BJ (cell line): Measurements from ENCODE around the gene TIAM2. TPM values are rescaled to one million over a fixed set of nuclear protein-coding genes. Genes with fewer than 3 reads are reported as not detected.

Experiments
- CTCF ChIA-PET: fragments of 350-600 bp; formaldehyde crosslinking; extraction: SDS; loops from one replicate; lab custom pipeline; 2021; ENCODE audit warnings: antibody characterized with exemption, inconsistent platforms; lab: Yijun Ruan, JAX
- POLR2A ChIA-PET: fragments of 300-600 bp; sonication (Branson Sonifier 250); formaldehyde crosslinking; extraction: SDS; loops from one replicate; lab custom pipeline; 2021; ENCODE audit warnings: antibody characterized with exemption; lab: Charles Lee
- DNase-seq: peaks from one replicate; pipeline ENCODE4 v3.0.0-alpha.2; 2011; ENCODE audit warnings: low read depth
- H3K27me3 ChIP-seq: 2 replicates; pipeline ENCODE4 v1.6.0; 2011; ENCODE audit warnings: low read length; ENCODE audit not compliant: control insufficient read depth, insufficient read depth
- H3K36me3 ChIP-seq: 2 replicates; pipeline ENCODE4 v1.5.1; 2011; ENCODE audit warnings: low read length; ENCODE audit not compliant: control insufficient read depth, insufficient read depth
- H3K4me3 ChIP-seq: 2 replicates; pipeline ENCODE4 v1.5.1; 2011; ENCODE audit warnings: low read depth, mild to moderate bottlenecking, control low read depth, low read length
- polyA plus RNA-seq: library from polyadenylated mRNA; depleted of rRNA; stranded (reverse); fragments of >200 nt; gene quantifications from 2 replicates; pipeline ENCODE4 v1.2.3, GENCODE V29; 2011
- TF ChIP-seq, protein P1 (sequence below): IDR thresholded peaks from 2 replicates; pipeline ENCODE4 v1.5.1; 2011; ENCODE audit warnings: low read depth, mild to moderate bottlenecking, control low read depth, inconsistent platforms, low read length, moderate library complexity; ENCODE audit not compliant: insufficient read depth

The TIAM2 gene
- polyA plus RNA-seq, 1 experiment: 4.6 TPM

GRCh38 chr6:155125906-155126305 is 130.8 kb downstream of the TIAM2 start:
- TF ChIP-seq, protein P1, sequence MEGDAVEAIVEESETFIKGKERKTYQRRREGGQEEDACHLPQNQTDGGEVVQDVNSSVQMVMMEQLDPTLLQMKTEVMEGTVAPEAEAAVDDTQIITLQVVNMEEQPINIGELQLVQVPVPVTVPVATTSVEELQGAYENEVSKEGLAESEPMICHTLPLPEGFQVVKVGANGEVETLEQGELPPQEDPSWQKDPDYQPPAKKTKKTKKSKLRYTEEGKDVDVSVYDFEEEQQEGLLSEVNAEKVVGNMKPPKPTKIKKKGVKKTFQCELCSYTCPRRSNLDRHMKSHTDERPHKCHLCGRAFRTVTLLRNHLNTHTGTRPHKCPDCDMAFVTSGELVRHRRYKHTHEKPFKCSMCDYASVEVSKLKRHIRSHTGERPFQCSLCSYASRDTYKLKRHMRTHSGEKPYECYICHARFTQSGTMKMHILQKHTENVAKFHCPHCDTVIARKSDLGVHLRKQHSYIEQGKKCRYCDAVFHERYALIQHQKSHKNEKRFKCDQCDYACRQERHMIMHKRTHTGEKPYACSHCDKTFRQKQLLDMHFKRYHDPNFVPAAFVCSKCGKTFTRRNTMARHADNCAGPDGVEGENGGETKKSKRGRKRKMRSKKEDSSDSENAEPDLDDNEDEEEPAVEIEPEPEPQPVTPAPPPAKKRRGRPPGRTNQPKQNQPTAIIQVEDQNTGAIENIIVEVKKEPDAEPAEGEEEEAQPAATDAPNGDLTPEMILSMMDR: no peak
- CTCF ChIA-PET: interaction anchor here (1.6 kb wide), 1 partner anchor 194 kb away, joined by 3 read pairs; no protein-coding TSS in a partner anchor
- H3K36me3 ChIP-seq: no peaks in the 10 kb centered on the region; the same call in 1 of the 2 replicates
- POLR2A ChIA-PET: no interaction called here
- H3K27me3 ChIP-seq: no peaks in the 10 kb centered on the region
- H3K4me3 ChIP-seq: no peak overlapping the region
- peak; percentile 76 for DNase-seq

DNA sequence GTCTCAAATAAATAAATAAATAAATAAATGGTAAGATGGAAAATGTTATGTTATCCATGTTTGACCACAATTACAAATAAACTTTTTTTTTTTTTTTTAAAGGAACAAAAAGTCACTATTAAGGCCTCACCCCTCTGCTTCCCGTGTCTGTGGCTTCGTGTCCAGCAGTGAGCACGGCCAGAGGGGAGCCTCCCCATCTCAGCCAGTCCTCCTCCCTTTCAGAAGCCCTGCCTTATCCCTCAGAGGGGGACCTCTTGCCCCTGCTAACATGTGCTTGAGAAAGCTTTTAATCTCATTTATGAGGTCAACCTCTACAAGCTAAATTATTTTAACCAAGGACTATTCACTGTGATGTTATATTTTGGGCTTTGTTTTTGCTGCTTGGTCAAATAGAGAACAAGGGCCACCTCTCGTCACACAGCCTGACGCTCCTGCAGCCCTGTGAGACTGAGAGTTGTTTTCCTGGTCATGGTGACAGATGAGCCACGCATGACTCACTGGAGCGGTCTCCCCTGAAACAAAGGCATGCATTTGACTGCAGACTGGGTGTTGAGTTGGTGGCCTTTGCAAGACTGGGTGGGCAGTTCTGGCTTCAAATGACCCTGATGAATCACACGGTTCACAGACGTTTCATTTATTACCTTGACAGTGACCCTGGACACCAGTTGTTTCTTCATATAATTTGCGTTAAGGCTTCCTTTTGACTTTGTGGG is 131.8 kb downstream of the TIAM2 start:
- POLR2A ChIA-PET: no interaction called here

GRCh38 chr6:155128977-155129376 is 133.9 kb downstream of the TIAM2 start:
- ChIA-PET CTCF (interaction anchor here (0.6 to 1.6 kb wide), 2 partner anchors 11 to 152 kb away, joined by 4 to 6 read pairs; no protein-coding TSS in a partner anchor), POLR2A (no interaction called here)

More for the DNA sequence above, 131.8 kb downstream of the TIAM2 start:
- Histone ChIP-seq H3K4me3 (no peak overlapping the region), H3K27me3 (no peaks in the 10 kb centered on the region), H3K36me3 (no peaks in the 10 kb centered on the region; the same call in 1 of the 2 replicates)
- no peak for DNase-seq
- TF ChIP-seq, protein P1: no peak
- CTCF ChIA-PET: interaction anchor here (1.6 kb wide), 1 partner anchor 195 kb away, joined by 3 read pairs; no protein-coding TSS in a partner anchor

DNA sequence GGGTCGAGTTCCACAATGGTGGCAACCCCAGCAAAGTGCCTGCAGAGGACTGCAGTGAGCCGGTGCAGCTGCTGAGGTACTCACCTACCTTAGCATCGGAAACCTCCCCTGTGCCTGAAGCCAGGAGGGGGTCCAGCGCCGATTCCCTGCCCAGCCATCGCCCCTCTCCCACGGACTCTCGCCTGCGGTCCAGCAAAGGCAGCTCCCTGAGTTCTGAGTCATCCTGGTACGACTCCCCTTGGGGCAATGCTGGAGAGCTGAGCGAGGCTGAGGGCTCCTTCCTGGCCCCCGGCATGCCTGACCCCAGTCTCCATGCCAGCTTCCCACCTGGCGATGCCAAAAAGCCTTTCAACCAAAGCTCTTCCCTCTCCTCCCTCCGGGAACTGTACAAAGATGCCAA is 134.6 kb downstream of the TIAM2 start:
- ChIA-PET CTCF (interaction anchor here (1.6 kb wide), 1 partner anchor 10 kb away, joined by 6 read pairs; no protein-coding TSS in a partner anchor), POLR2A (no interaction called here)
- Histone ChIP-seq H3K36me3 (peaks cover 2% of the 10 kb centered on the region), H3K4me3 (no peak overlapping the region), H3K27me3 (no peaks in the 10 kb centered on the region)
- DNase-seq: no peak
- TF ChIP-seq, protein P1: no peak

More at GRCh38 chr6:155128977-155129376, 133.9 kb downstream of the TIAM2 start:
- H3K27me3 ChIP-seq: no peaks in the 10 kb centered on the region
- TF ChIP-seq, protein P1: no peak
- DNase-seq: no peak
- peaks cover 2% of the 10 kb centered on the region for H3K36me3 ChIP-seq
- H3K4me3 ChIP-seq: no peak overlapping the region

DNA sequence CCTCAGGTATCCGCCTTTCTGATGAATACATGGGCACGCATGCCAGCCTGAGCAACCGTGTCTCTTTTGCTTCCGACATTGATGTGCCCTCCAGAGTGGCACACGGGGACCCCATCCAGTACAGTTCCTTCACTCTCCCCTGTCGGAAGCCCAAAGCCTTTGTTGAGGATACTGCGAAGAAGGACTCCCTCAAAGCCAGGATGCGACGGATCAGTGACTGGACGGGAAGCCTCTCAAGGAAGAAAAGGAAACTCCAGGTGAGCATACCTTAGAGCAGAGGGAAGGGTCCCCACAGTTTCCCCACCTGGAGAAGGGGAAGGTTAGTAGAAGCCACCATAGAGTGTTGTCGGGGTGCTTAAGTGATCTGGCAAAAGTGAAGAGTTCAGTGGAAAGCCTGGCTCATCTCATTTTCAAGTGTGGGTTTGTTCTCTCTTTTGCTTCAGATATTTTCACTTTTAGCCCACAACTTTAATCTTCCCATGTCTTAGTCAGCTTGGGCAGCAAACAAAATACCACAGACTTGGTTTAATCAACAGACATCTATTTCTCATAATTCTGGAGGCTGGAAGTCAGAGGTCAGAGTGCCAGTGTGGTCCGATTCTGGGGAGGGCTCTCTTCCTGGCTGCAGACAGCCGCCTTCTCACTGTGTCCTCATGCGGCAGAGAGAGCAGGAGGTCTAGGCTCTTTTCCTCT is 135.2 kb downstream of the TIAM2 start:
- Histone ChIP-seq H3K27me3 (no peaks in the 10 kb centered on the region), H3K36me3 (peaks cover 2% of the 10 kb centered on the region), H3K4me3 (no peak overlapping the region)
- no peak for DNase-seq
- TF ChIP-seq, protein P1: no peak
- ChIA-PET CTCF (interaction anchor here (1.6 kb wide), 1 partner anchor 10 kb away, joined by 6 read pairs; no protein-coding TSS in a partner anchor), POLR2A (no interaction called here)
